Smooth muscle cell (in vitro differentiated cells): Measurements from ENCODE around the gene GGT5. TPM values are rescaled to one million over a fixed set of nuclear protein-coding genes. Genes with fewer than 3 reads are reported as not detected.

Experiments
- DNase-seq: peaks from one replicate; lab custom pipeline; 2025; ENCODE audit not compliant: unreplicated experiment; lab: John Stamatoyannopoulos, UW
- H2AFZ ChIP-seq: fragments of 200-600 bp; sonication (generic); 2 replicates; pipeline ENCODE4 v1.6.0; 2016; ENCODE audit warnings: antibody characterized with exemption, low read depth, mild to moderate bottlenecking
- H3F3A ChIP-seq: fragments of 200-600 bp; sonication (generic); 2 replicates; pipeline ENCODE4 v1.6.0; 2017; ENCODE audit warnings: antibody characterized with exemption, low read depth
- H3K27ac ChIP-seq: fragments of 200-600 bp; sonication (generic); 2 replicates; pipeline ENCODE4 v1.5.1; 2016; ENCODE audit warnings: low read depth, mild to moderate bottlenecking
- H3K27me3 ChIP-seq: fragments of 200-600 bp; sonication (generic); 2 replicates; pipeline ENCODE4 v1.6.1; 2016; ENCODE audit warnings: low read depth, mild to moderate bottlenecking
- H3K36me3 ChIP-seq: fragments of 200-600 bp; sonication (generic); 2 replicates; pipeline ENCODE4 v1.5.1; 2016; ENCODE audit warnings: low read depth
- H3K4me1 ChIP-seq: fragments of 200-600 bp; sonication (generic); 2 replicates; pipeline ENCODE4 v1.5.1; 2016; ENCODE audit warnings: low read depth
- H3K4me2 ChIP-seq: fragments of 200-600 bp; sonication (generic); 2 replicates; pipeline ENCODE4 v1.6.0; 2016; ENCODE audit warnings: mild to moderate bottlenecking
- H3K4me3 ChIP-seq: fragments of 200-600 bp; sonication (generic); 2 replicates; pipeline ENCODE4 v1.5.1; 2016; ENCODE audit warnings: mild to moderate bottlenecking
- H3K79me2 ChIP-seq: fragments of 200-600 bp; sonication (generic); 2 replicates; pipeline ENCODE4 v1.6.0; 2016; ENCODE audit warnings: low read depth, mild to moderate bottlenecking
- H3K9ac ChIP-seq: fragments of 200-600 bp; sonication (generic); 2 replicates; pipeline ENCODE4 v1.6.0; 2016; ENCODE audit warnings: low read depth
- H3K9me3 ChIP-seq: fragments of 200-600 bp; sonication (generic); replicated peaks from 2 replicates; pipeline ENCODE4 v1.5.1; 2016; ENCODE audit warnings: low read depth
- H4K20me1 ChIP-seq: fragments of 200-600 bp; sonication (generic); 2 replicates; pipeline ENCODE4 v1.6.0; 2016; ENCODE audit warnings: low read depth
- WGBS: methylation state at CpG from one replicate; pipeline ENCODE4 v1.1.7; 2016; ENCODE audit warnings: low lambda C conversion rate; 5-methylcytosine and 5-hydroxymethylcytosine counted together
- polyA plus RNA-seq: library from polyadenylated mRNA; unstranded; fragments of >200 nt; fragmentation: Nextera tagmentation; extraction: Ambion mirVana; gene quantifications from 2 replicates; pipeline ENCODE4 v1.2.1, GENCODE V29; 2016
- total RNA-seq: library from RNA; depleted of rRNA; stranded (reverse); fragments of >200 nt; gene quantifications from 2 replicates; pipeline ENCODE4 v1.2.3, GENCODE V29; 2014
- TF ChIP-seq, protein P1 (sequence below): fragments of 200-600 bp; sonication (generic); IDR thresholded peaks from 2 replicates; pipeline ENCODE4 v1.5.1; 2017; ENCODE audit warnings: borderline replicate concordance, mild to moderate bottlenecking, antibody characterized with exemption; ENCODE audit not compliant: insufficient read depth, poor library complexity, severe bottlenecking

The GGT5 gene
- total and polyA plus RNA-seq, 2 experiments from 2014 or later = 3.7 to 12.8 TPM

DNA sequence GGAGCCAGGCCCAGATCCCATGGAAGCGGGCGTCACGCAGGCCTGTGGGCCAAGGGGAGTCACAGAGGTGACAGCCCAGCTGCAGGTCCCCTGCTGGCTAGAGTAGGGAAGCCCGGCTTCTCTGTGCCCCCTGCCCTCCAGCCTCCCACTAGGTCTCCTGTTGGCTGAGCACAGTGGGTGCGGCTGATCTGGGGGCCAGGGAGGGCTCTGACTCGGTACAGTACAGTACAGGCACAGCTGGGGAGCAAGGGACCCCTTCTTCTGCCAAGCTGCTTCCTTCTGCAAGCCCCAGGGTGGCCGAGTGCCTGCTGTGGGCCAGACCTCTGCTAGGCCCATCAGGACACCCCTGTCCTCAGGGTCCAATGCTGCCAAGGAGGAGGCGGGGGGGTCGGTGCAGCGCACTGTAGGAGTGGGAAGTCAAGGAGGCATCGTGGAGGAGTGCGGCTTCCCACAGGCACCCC lies 53.5 kb downstream of the GGT5 start:
- Histone ChIP-seq H3K27me3 (no peaks in the 10 kb centered on the region), H3K4me2 (no peak overlapping the region), H3K4me1 (no peaks in the 10 kb centered on the region), H3K9me3 (no peaks in the 10 kb centered on the region), H3K9ac (no peak overlapping the region), H3K79me2 (no peaks in the 10 kb centered on the region), H3K4me3 (no peak overlapping the region), H4K20me1 (no peaks in the 10 kb centered on the region), H3K27ac (no peak overlapping the region), H3F3A (no peaks in the 10 kb centered on the region), H3K36me3 (no peaks in the 10 kb centered on the region), H2AFZ (no peak overlapping the region)
- TF ChIP-seq, protein P1, sequence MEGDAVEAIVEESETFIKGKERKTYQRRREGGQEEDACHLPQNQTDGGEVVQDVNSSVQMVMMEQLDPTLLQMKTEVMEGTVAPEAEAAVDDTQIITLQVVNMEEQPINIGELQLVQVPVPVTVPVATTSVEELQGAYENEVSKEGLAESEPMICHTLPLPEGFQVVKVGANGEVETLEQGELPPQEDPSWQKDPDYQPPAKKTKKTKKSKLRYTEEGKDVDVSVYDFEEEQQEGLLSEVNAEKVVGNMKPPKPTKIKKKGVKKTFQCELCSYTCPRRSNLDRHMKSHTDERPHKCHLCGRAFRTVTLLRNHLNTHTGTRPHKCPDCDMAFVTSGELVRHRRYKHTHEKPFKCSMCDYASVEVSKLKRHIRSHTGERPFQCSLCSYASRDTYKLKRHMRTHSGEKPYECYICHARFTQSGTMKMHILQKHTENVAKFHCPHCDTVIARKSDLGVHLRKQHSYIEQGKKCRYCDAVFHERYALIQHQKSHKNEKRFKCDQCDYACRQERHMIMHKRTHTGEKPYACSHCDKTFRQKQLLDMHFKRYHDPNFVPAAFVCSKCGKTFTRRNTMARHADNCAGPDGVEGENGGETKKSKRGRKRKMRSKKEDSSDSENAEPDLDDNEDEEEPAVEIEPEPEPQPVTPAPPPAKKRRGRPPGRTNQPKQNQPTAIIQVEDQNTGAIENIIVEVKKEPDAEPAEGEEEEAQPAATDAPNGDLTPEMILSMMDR = no peak
- no peak for DNase-seq
- WGBS = 95% methylated on average over 12 of the region's 12 CpGs

DNA sequence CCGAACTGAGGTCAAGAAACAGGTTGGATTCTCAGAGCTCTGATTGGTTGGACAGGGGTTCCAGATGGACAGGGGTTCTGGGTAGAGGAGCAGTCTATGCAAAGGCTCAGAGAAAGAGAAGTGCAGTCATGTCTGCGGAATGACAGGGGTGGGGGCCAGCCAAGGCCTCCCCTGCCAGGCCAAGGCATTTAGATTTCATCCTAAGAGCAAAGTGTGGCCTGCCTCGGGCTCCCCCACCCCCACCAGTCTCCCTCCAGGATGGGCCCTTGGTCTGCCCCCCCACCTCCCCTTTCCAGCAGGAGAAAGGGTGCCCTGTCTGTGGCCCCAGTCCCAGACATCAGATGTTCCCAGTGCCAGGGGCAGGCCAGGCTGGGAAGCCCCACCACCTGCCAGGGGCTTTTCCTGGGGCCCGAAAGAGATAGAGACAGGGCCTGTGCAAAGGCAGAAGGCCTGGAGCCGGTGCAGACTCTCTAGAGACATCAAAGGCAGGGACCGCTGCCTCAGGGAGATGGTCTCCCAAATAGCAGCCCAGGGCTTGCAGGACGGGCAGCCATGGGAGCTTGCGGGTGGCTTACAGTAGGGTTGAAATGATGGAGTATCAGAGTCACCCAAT lies 54.2 kb downstream of the GGT5 start:
- no peaks in the 10 kb centered on the region for H3F3A ChIP-seq
- TF ChIP-seq, protein P1 = no peak
- 90% methylated on average over 8 of the region's 8 CpGs for WGBS
- no peak overlapping the region for H3K27ac ChIP-seq
- no peak overlapping the region for H3K9ac ChIP-seq
- H3K79me2 ChIP-seq = no peaks in the 10 kb centered on the region
- H4K20me1 ChIP-seq = no peaks in the 10 kb centered on the region
- H3K36me3 ChIP-seq = no peaks in the 10 kb centered on the region
- no peak overlapping the region for H3K4me3 ChIP-seq
- no peaks in the 10 kb centered on the region for H3K27me3 ChIP-seq
- no peak for DNase-seq
- H3K4me1 ChIP-seq = no peaks in the 10 kb centered on the region
- no peak overlapping the region for H3K4me2 ChIP-seq
- H3K9me3 ChIP-seq = no peaks in the 10 kb centered on the region
- no peak overlapping the region for H2AFZ ChIP-seq

DNA sequence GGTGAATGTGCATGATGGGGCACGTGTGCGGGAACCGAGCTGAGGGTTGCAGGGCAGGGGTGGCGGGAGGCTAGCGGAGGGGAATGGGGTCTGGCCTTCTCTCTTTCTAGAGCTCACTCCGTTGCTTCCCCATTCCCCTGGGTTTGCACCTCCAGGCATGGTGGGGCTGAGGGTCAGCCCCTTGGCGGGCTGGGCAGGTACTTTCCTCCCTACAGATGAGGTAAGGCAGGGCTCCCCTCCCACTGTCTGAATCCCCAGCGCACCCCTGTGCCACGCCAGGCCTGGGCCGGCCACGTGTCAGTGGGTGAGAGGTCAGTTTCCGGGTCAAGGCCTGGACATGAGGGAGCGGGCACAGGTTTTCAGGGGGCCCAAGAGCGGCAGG lies 54.7 kb downstream of the GGT5 start:
- Histone ChIP-seq H3K36me3 (no peaks in the 10 kb centered on the region), H3K27me3 (no peaks in the 10 kb centered on the region), H3F3A (no peaks in the 10 kb centered on the region), H3K9ac (no peak overlapping the region), H3K4me1 (no peaks in the 10 kb centered on the region), H2AFZ (no peak overlapping the region), H3K79me2 (no peaks in the 10 kb centered on the region), H3K4me3 (no peak overlapping the region), H3K4me2 (no peak overlapping the region), H4K20me1 (no peaks in the 10 kb centered on the region), H3K9me3 (no peaks in the 10 kb centered on the region), H3K27ac (no peak overlapping the region)
- DNase-seq = no peak
- 89% methylated on average over 13 of the region's 14 CpGs for WGBS
- TF ChIP-seq, protein P1 = no peak
